GM19035 (cell line): Measurements from ENCODE around the gene GGTLC3.
A peak's percentile ranks its signal among the peaks of the same experiment; 100 is the strongest.
"Not testable (repeated sequence)": the region's sequence is repeated elsewhere in the genome, so short reads cannot be mapped to it uniquely, and the experiment has no call there.

Source experiments
- ATAC-seq: cut with Tn5 transposase; IDR thresholded peaks from one replicate; pipeline ENCODE4 v1.9.1; 2021; ENCODE audit not compliant: unreplicated experiment

The GGTLC3 gene

GRCh38 chr22:18518061-18518460 lies at the start of gene GGTLC3:
TSS of gene GGTLC3 (minus strand) at chr22:18518161. CDS start at chr22:18517897, 264 bp downstream.
- ATAC-seq, result not testable (repeated sequence)

- ATAC-seq, result not testable (repeated sequence)
Observed at GRCh38 chr22:18560099-18560974, 42.4 kb upstream of the GGTLC3 start.

- not testable (repeated sequence) for ATAC-seq
Observed at GRCh38 chr22:18558939-18559338, 41.0 kb upstream of the GGTLC3 start.

- not testable (repeated sequence) for ATAC-seq
Observed at GRCh38 chr22:18558516-18558915, 40.6 kb upstream of the GGTLC3 start.

- not testable (repeated sequence) for ATAC-seq
Observed at GRCh38 chr22:18554280-18555256, 36.6 kb upstream of the GGTLC3 start.

GRCh38 chr22:18552839-18553597 lies 35.1 kb upstream of the GGTLC3 start:
- not testable (repeated sequence) for ATAC-seq

GRCh38 chr22:18551046-18551445 lies 33.1 kb upstream of the GGTLC3 start:
- not testable (repeated sequence) for ATAC-seq

GRCh38 chr22:18549458-18550179 lies 31.7 kb upstream of the GGTLC3 start:
- not testable (repeated sequence) for ATAC-seq

- not testable (repeated sequence) for ATAC-seq
Observed at GRCh38 chr22:18544615-18545014, 26.7 kb upstream of the GGTLC3 start.

GRCh38 chr22:18543400-18543799 lies 25.4 kb upstream of the GGTLC3 start:
- not testable (repeated sequence) for ATAC-seq

GRCh38 chr22:18539994-18540393 lies 22.0 kb upstream of the GGTLC3 start:
- ATAC-seq, result not testable (repeated sequence)

- not testable (repeated sequence) for ATAC-seq
Observed at GRCh38 chr22:18534315-18534714, 16.4 kb upstream of the GGTLC3 start.

- not testable (repeated sequence) for ATAC-seq
Observed at GRCh38 chr22:18533633-18534032, 15.7 kb upstream of the GGTLC3 start.

GRCh38 chr22:18529416-18530145 lies 11.6 kb upstream of the GGTLC3 start:
- ATAC-seq, result peak; percentile 23

- ATAC-seq, result peak; percentile 70
Observed at GRCh38 chr22:18528597-18529415, 10.8 kb upstream of the GGTLC3 start.

GRCh38 chr22:18527752-18528596 lies 10.0 kb upstream of the GGTLC3 start, which contains the start of gene TMEM191B:
TSS of gene TMEM191B (plus strand) at chr22:18527802. CDS start at chr22:18527981, 179 bp downstream.
- ATAC-seq, result peak; percentile 34

- ATAC-seq, result not testable (repeated sequence)
Observed at GRCh38 chr22:18523328-18523727, 5.4 kb upstream of the GGTLC3 start.
